Glomerular visceral epithelial cell (primary cell): Measurements from ENCODE around the gene CCDC78.
"Not testable (repeated sequence)": the region's sequence is repeated elsewhere in the genome, so short reads cannot be mapped to it uniquely, and the experiment has no call there.

ENCODE experiments used
- DNase-seq: peaks from one replicate; pipeline ENCODE4 v3.0.0-alpha.2; 2016; ENCODE audit errors: extremely low spot score

CCDC78 gene

DNA sequence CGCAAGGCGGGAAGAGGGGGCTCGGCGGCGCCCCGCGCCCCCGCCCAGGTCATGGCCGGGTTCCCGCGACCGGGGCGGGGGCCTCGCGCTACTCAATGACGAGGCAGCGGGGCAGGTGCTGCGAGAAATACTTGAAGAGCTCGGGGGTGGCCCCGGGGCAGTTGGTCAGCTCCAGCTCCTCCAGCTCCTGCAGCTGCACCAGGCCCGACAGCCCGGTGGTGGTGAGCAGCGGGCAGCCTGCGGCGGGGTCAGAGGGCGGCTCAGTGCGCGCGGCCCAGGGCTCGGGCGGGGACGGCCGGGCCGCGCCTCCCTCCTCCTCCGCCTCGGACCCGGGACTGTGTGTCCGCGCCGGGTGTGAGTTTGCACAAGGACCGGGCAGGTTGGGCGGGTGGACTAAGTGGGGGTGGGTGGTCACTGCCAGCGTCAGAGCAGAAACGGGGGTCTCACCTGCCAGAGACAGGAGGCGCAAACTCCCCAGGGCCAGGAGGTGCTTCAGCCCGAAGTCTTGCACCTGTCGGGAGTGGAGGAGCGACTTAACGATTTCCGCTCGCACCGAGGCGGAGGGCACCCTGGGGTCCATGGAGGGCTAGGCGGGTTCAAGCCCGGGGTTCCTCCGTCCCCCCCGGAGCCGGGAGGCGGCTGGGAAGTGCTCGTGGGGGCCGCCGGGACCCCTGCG is 31.9 kb downstream of the CCDC78 start:
- DNase-seq, result no peak

GRCh38 chr16:693766-694165 is 32.5 kb downstream of the CCDC78 start:
- DNase-seq, result no peak

DNA sequence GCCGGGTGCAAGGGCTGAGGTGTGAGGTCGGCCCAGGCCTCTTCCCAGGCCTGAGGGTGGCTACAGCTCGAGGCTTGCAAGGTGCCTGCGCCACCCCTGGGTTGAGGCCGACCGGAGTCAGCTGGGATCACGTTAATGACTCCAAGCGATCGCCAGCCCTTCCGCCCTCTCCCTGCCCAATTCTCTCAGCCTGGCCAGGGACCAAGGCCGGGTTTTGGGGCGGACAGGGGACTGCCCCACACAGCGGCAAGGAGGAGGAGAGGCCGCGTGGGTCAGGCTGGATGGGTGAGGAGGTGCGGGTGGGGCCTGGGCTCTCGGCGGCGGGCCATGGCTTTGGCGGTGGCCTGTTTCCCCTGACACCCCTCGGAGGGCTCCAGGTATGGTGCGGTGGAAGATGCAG is 32.9 kb downstream of the CCDC78 start:
- no peak for DNase-seq

DNA sequence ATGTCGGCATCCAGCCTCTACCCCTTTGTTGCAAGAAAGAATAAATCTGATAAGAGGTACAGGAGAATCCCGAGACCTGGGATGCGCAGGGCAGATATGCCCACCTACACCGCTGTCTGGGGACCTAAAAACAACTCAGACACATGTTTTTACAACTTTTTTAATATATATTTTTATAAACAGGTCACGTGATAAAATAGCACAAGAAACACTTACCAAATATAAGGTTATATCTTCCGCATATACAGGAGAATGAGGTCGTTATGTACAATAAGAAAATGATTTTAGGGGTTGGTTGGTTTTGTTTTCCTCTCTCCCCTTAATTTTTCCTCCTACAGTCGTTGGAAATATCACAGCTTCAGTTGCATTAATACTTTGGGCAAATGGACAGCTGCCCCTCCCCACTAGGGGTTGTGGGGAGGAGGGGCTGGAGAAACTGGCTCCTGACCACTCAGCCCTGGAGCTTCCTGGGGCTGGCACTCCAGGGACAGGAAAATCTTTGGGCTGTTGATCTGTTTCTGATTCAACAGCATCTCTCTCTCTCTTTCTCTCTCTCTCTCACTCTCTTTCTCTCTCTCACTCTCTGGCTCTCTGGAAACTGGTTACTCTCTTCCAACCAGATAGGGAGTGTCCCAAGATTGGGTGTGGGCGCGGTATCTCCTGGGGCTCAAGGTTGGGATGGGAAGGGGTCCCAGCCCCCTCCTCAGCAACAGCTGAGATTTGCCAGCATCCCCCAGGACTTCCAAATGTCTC is 33.7 kb downstream of the CCDC78 start:
- no peak for DNase-seq

DNA sequence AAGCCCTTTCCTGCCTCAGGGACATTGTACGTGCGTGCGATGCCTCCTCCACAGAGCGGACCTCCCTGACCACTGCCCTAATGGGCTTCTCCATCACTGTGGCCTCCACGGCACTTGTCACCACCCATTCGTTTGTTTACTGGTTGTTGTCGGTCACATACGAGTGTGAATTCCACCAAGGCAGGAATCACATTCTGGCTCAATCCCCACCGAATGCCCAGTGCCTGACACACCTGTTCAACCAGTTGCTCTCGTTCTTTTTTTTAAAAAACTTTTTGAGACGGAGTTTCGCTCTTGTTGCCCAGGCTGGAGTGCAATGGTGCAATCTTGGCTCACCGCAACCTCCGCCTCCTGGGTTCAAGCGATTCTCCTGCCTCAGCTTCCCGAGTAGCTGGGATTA is 35.0 kb downstream of the CCDC78 start:
- not testable (repeated sequence) for DNase-seq

GRCh38 chr16:689175-689897 is 36.9 kb downstream of the CCDC78 start:
- no peak for DNase-seq

DNA sequence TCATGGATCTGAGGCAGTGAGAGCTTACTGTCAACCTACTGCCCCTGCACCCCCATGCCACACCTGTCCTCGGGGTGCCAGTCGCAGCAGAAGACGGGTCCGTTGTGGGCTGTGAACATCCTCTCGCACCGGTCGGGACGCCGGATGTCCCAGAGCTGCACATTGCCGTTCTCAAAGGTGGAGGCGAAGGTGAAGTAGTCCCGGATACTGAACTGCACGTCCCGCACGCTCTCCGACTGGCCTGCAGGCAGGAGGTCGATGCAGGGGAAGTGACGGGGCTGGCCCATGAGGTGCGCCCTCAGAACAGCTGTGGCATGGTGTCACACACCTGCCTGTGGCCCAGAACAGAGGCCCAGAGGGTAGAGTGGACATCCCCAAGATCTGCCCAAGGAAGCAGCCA is 38.7 kb downstream of the CCDC78 start:
- no peak for DNase-seq

GRCh38 chr16:686459-687260 is 39.6 kb downstream of the CCDC78 start:
- DNase-seq, result no peak

DNA sequence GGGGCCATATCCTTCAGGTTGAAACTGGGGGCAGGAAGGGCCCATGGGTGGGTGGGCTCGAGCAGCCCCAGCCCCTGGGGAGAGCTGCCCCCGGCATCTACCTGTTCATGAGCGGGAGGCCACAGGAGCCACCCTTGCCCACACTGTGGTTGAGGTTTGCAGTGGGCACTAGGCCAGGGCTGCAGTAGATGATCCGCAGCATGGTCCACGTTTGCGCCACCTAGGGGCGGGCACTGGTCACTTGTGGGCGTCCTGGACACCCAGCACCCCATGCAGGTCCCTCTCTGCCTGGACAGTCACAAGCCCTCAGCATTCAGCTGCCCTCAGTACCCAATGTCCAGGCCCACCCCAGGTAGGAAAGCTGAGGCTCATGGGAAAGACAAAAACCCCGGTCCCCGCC is 40.3 kb downstream of the CCDC78 start:
- peak; percentile 42 for DNase-seq

GRCh38 chr16:684961-685696 is 41.1 kb downstream of the CCDC78 start:
- no peak for DNase-seq

GRCh38 chr16:684071-684794 is 42.0 kb downstream of the CCDC78 start, which contains the start of gene JMJD8:
Gene JMJD8, minus strand, starts transcription at chr16:684334. Its CDS starts 15 bp downstream, at chr16:684319.
- DNase-seq, result peak; percentile 93

GRCh38 chr16:683396-684070 is 42.7 kb downstream of the CCDC78 start:
- no peak for DNase-seq

DNA sequence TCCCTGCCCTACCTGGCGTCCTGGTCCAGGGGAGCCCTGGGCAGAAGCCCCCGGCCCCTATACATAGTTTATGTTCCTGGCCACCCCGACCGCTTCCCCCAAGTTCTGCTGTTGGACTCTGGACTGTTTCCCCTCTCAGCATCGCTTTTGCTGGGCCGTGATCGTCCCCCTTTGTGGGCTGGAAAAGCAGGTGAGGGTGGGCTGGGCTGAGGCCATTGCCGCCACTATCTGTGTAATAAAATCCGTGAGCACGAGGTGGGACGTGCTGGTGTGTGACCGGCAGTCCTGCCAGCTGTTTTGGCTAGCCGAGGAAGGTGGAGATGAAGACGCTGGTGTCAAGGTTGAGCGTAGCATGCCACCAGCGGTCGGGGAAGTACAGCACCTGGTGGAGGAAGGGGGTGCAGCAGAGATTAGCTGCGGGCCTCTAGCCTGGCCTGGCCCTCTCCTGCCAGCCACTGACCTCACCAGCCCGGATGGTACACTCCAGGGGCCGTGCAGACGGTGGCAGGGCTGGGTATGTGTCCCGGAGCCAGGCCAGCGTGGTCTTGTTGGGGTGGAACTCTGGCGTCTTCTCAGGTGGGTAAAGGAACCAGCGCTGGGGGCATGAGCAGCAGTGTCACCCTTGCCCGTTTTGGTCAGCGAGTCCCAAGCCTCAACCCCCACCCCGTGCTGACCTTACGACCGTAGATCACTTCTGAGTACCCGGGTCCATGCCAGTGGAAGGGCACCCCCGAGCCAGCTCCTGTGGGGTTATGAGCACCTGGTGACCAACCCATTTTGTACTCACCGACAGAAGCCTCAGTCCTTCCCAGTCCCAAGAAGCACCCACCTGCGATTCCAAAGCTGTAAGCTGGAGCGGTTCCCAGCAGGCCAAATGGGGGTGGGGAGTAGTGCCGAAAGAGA is 43.5 kb downstream of the CCDC78 start:
- DNase-seq, result no peak

DNA sequence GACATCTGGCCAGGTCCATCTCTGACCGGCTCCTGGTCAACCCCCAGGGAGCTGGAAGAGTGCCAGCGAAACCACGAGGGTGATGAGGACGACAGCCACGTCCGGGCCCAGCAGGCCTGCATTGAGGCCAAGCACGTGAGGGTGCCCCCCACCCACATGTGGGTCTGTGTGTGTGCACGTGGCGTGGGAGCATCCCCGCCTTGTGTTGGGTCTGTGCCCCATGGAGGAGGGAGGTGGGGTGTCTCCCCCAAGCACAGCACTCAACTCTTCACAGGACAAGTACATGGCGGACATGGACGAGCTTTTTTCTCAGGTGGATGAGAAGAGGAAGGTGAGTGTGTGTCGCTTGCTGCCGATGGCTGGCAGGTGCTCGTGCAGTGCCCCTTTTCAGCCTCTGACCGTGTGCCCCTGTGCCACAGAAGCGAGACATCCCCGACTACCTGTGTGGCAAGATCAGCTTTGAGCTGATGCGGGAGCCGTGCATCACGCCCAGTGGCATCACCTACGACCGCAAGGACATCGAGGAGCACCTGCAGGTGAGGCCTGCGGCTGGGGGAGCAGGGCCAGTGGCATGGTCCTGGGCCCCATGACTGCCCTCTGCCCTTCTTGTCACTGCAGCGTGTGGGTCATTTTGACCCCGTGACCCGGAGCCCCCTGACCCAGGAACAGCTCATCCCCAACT is 44.4 kb downstream of the CCDC78 start:
- DNase-seq, result peak; percentile 66

DNA sequence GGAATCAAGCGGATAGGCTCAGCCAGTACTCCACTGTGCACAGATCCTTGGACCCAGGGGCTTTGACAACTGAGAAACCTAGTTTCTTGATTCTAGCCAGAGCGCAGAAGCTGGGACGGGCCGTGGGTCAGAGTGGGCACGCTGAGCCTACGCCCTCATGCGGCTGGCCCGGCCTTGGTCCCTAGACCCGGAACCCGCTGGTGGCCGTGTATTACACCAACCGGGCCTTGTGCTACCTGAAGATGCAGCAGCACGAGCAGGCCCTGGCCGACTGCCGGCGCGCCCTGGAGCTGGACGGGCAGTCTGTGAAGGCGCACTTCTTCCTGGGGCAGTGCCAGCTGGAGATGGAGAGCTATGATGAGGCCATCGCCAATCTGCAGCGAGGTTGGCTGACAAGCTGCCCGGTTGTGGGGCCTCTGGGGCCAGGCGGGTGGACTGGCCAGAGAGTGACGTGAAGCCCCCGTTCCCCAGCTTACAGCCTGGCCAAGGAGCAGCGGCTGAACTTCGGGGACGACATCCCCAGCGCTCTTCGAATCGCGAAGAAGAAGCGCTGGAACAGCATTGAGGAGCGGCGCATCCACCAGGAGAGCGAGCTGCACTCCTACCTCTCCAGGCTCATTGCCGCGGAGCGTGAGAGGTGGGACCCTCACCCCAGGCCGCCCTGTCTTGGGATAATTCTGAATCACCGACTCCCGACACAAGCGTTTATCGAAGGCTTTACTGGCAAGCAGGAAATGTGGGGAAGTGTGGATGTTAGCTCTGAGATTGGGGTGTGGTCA is 45.1 kb downstream of the CCDC78 start:
- DNase-seq, result no peak

GRCh38 chr16:680625-680945 is 45.7 kb downstream of the CCDC78 start:
- DNase-seq, result no peak

- peak; percentile 87 for DNase-seq
Observed at GRCh38 chr16:679814-680624, 46.2 kb downstream of the CCDC78 start, which contains the start of gene STUB1. Gene STUB1, plus strand, starts transcription at chr16:680410. Its CDS starts 116 bp downstream, at chr16:680526.
